Measurements from ENCODE around the gene PPL.

DNA sequence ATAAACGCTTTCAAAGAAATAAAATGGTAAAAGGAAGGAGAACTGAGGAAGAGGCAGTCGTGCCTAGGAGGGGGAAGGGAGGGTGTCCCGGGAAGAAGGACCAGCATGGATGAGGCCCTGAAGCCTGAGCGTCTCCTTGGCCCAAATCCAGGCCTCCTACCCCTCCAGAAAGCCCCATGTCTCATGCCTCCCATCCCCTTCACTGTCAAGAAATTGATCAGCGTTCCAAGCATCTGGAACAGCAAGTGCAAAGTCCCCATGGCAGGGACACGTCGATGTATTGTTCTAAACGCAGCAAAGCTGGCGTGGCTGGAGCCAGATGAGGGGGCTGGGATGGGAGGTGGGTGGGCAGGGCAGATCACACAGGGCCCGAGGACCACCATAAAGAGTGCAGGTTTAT is 43.7 kb upstream of the PPL start:
- no peak for TF ChIP-seq YY1 (IDR thresholded peaks at IDR 0.05; ENCODE audit: insufficient read depth, insufficient read length)
- no peak for TF ChIP-seq ZNF274 (IDR thresholded peaks at IDR 0.05; ENCODE audit: low read depth, low read length)
- TF ChIP-seq SUZ12 (IDR thresholded peaks at IDR 0.05; ENCODE audit: extremely low read depth, insufficient read depth, insufficient read length) = no peak
